ENCODE measurements around the gene FEN1.
A peak's percentile ranks its signal among the peaks of the same experiment; 100 is the strongest.

FEN1 gene

GRCh38 chr11:61827571-61828378 lies 35.1 kb downstream of the FEN1 start, which contains the start of gene FADS2:
Gene FADS2, plus strand, starts transcription at chr11:61828300. Its CDS starts 91 bp downstream, at chr11:61828391.
- peak; percentile 96 for DNase-seq

DNA sequence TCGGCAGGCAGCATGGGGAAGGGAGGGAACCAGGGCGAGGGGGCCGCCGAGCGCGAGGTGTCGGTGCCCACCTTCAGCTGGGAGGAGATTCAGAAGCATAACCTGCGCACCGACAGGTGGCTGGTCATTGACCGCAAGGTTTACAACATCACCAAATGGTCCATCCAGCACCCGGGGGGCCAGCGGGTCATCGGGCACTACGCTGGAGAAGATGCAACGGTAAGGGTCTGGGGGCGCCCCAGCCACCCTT lies 35.6 kb downstream of the FEN1 start:
- DNase-seq, result no peak

DNA sequence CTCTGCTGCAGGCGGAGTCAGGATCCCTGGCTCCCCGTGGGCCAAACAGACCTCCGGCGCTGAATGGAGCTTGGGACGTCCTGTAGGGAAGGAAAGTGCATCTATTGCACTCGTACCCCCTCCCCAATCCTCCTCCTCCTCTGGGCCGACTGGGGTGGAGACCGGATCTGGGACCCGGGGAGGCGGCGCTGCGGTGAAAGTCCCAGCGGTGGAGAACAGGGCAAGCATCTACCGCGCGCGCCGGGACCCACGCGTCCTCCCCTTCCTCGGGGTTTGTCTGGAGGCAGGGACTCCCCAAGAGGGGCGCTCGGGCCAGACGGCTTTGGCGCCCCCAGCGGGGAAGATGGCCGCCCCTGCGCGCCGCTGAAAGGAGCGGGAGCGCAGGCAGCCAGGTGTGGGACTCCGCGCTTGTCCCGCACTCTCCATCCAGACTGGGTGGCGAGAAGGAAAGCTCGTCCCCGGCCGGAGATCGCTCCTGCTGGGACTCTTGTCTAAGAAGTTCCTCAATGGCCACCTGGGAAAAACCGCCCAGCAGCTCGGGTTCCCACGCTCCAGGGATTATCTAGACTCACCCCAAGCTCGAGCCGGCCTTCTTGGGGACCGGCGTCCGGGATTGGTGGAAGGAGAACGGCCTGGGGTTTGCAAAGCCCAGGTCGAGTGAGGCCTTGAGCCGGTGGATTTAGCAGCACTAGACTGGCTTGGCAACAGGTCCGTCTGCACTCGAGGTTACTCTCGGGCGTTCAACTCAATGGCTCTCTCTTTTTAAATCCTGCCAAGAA lies 36.1 kb downstream of the FEN1 start:
- peak; percentile 80 for DNase-seq

DNA sequence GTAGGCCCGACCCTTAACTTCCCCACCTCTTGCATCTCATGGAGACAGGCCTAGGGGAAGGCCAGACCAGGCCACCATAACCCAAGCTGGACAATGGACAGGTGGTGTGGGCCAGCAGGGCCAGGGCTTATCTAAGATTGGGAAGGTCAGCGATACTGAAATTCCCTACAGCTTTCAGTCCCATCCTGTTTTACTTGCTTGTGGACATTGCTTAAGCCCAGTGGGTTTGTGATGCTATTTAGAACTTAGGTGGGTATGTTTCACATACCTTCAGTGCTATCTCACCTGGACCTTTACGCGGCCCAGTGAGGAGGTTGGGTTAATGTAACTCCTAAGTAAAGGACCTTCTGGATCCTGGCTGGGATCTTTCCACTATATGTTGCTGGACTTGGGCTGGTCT lies 37.1 kb downstream of the FEN1 start:
- no peak for DNase-seq

GRCh38 chr11:61830237-61831105 lies 37.8 kb downstream of the FEN1 start:
- no peak for DNase-seq

DNA sequence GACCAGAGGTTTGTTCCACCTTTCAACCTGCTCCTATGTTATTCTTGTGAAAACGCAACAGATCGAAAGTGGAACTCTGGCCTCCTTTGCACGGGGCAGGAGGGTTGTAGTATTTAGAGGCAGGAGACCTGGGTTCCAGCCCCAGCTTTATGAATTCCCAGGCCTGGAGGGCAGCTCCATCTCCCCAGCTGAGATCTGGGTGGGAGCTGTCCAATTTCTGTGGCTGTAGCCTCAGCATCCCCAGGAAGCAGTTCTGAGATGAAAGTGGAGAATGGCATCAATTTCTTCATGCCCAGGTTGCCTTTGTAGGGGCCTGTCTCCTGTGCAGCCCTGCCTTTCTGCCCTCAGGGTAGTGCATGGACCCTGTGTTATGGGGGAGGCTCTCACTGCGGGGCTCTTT lies 39.5 kb downstream of the FEN1 start:
- DNase-seq, result no peak

GRCh38 chr11:61832754-61833153 lies 40.0 kb downstream of the FEN1 start:
- no peak for DNase-seq

DNA sequence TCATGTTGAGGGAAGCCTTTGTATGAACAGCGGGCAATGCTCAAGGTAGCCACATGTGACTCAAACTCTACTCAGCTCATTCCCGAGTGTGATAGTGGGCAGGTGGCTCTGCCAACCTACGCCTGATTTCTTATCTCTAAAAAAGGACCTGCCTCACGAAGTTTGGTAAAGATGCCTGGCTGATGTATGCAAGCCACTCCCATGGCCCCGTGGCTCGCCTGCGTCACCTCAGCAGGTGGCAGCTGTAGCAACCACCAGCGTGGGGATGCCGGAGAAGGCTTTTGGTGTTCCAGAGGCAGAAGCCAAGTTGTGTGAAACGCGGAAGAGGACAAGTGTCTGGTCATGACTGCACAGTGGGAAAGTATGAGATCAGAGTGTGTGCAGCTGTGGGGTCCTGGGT lies 40.8 kb downstream of the FEN1 start:
- no peak for DNase-seq

- no peak for DNase-seq
Observed at GRCh38 chr11:61833926-61834277, 41.2 kb downstream of the FEN1 start.

GRCh38 chr11:61834278-61835048 lies 41.8 kb downstream of the FEN1 start:
- peak; percentile 93 for DNase-seq

- DNase-seq, result no peak
Observed at GRCh38 chr11:61836193-61836592, 43.5 kb downstream of the FEN1 start.

- DNase-seq, result no peak
Observed at GRCh38 chr11:61837411-61838005, 44.8 kb downstream of the FEN1 start.

DNA sequence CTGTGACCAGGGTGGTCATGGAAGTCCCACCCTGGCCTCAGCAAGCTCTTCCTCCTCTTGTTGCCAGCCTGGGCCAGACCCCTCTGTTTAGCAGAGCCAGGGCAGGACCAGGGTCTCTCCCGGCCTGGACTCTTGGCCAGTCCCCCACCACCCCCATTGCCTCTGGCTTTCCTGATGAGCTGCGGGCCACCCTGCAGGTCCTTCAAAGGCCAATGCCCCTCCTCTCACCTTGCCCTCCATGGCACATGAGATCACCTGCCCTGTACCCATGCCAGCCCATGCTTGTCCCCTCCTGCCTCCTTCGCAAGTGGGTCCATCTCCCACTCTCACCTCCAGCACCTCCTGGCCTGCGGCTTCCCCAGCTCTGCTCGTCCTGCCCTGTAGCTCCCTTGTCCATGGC lies 45.8 kb downstream of the FEN1 start:
- DNase-seq, result no peak

GRCh38 chr11:61838921-61839320 lies 46.2 kb downstream of the FEN1 start:
- no peak for DNase-seq

DNA sequence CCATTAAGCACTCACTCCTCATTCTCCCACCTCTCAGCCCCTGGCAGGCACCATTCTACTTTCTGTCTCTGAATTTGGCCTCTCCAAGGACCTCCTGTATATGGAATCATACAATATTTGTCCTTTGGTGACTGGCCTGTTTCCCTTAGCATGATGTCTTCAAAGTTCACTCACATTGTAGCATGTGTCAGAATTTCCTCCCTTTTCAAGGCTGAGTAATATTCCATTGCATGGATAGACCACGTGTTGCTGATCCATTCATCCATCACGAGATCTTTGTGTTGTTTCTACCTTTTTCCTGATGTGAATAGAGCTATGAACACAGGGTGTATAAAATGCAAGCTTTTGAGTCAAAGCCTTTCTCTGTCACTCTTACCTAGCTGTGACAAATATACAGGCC lies 47.0 kb downstream of the FEN1 start:
- DNase-seq, result no peak

- no peak for DNase-seq
Observed at GRCh38 chr11:61840371-61840770, 47.7 kb downstream of the FEN1 start.

DNA sequence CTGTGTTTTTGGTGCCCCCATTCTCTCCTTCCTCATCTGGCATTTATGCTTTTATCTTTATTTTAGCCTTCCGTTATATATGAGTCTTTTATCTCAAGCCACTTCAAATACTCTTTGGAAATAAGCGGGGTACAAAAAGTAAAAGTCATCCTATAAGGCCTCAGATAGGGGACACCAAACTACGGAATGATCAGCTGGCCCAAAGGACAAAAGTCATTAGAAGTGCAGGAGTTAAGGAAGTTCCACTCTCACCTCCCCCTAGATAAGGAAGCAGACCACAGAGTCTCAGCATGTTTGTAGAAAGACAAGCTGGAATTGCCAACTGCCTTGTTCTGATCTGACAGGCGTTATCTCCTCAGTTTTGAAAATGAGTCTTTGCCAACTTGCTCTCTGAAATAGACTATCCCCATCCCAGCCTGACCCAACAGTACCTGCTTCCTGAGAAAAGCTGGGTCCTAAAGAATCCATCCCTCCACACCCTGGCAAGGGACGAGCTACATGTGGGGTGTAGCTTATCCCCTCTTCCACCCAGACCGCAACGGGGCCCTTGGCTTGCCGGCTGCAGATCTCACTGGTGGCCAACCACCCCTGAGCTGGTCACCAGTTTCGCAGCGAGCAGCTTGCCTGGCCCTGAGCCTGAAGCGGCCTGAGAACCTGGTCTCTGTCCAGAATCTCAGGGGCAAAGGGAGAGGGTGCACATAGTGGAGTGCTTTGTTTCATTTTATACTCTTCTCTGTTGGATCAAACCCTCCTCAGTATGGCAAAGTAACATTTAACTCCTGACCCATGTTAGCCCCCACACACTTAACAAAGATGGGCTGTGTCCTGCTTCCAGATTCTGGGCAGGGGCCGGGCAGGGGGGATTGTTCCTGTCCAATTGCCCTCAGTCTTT lies 49.2 kb downstream of the FEN1 start:
- DNase-seq, result no peak

GRCh38 chr11:61842528-61842820 lies 49.8 kb downstream of the FEN1 start:
- no peak for DNase-seq

GRCh38 chr11:61844909-61845565 lies 52.3 kb downstream of the FEN1 start:
- DNase-seq, result no peak

DNA sequence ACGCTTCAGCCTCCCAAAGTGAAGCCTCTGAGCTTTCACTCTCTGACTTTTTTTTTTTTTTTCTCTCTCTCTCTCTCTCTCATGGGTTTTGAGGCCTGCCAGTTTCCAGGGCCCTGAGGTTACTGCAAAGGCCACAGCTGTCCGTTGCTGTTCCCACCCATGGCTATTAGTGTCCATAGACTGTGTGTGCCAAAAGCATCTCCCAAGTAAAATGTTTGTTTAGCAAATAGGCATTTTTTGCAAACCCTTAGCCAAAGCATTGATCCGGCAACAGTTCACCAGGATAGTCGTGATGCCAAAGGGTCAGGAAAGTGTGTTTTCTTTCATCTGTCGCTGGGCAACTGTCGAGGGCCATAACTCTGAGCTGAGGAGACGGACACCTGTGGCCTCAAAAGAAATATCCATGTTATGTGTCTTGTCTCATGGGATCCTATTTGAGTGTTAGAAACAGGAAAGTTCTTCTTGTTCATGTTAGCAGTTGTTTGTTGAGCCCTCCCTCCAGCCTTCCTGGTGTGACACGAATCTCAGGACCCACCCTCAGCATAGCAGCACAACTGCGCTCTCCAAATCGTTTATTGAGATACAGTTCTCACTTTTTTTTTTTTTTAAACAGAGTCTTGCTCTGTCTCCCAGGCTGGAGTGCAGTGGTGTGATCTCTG lies 53.8 kb downstream of the FEN1 start:
- DNase-seq, result no peak
